ENCODE measurements around the gene SNRK. TPM values are rescaled to one million over a fixed set of nuclear protein-coding genes. Genes with fewer than 3 reads are reported as not detected.

SNRK gene
- total RNA-seq, 2 experiments from 2014 or later, result 55.5 to 55.7 TPM

DNA sequence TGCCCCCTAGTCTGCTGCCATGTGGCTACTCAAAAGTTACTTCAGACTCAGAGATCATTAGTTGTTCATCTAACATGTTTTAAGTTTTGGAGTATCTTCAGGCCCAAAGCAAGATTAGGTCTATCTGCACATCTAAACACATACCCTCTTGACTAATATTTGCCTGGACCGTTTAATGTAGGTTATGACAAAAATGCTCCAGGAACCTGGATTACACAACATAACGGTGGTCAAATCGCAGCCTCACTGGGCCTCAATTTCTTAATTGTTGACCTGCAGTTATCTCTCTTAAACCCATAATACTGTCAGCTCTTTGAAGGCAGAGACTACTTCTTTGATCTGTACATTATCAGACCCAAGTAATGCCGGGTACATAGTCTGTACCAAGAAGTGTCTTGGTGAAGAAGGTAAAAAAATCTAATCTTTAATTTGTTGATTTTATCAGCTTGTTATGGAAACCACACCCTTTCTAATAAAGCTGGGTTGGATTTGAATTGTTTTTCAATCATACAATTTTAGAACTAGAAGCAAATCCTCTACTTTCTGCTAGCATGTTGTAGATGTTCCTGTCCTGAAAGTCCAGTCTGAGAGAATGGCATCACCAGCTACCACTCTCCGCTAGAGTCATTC is 3.6 kb downstream of the SNRK start:
- Mint-ChIP-seq H3K4me3 (peak overlapping the region; percentile 92), H3K9me3 (ENCODE audit: insufficient read depth) (no peaks in the 10 kb centered on the region), H3K36me3 (ENCODE audit: low read depth) (peaks cover 47% of the 10 kb centered on the region), H3K27me3 (ENCODE audit: low read depth) (no peaks in the 10 kb centered on the region), H3K27ac (peak overlapping the region; percentile 85), H3K4me1 (ENCODE audit: low read depth) (peaks cover 67% of the 10 kb centered on the region)
- ATAC-seq, result no peak
- DNase-seq, result no peak
- CTCF ChIA-PET, result interaction anchor here (1.0 to 3.5 kb wide), 6 partner anchors 9 to 214 kb away, joined by 4 to 28 read pairs (median 5); no protein-coding TSS in a partner anchor
- POLR2A ChIA-PET, result interaction anchor here (0.7 to 1.3 kb wide), 4 partner anchors 51 to 110 kb away, joined by 3 to 6 read pairs (median 4); no protein-coding TSS in a partner anchor

DNA sequence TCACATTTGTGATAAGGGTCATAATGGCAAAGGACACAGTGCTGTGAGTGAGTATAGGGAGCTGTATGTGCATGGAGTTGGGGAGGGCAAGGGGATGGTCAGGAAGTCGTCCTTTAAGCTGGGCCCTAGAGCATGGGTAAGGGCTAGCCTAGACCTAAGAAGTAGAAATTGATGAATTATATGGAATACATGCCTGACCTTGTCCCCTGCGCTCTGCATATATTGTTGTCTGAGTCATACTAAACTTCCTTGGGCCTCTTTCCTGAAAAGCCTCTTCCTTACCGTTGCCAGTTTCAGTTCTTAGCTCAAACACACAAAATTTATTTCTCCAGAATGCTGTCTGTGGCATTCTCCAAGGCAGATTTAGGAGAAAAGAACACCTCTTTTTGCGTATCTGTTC is 4.6 kb downstream of the SNRK start:
- no peaks in the 10 kb centered on the region for H3K27me3 Mint-ChIP-seq (ENCODE audit: low read depth)
- POLR2A ChIA-PET, result interaction anchor here (0.6 to 1.6 kb wide), 4 partner anchors 37 to 128 kb away, joined by 3 to 6 read pairs (median 4); no protein-coding TSS in a partner anchor
- H3K4me1 Mint-ChIP-seq (ENCODE audit: low read depth), result peaks cover 73% of the 10 kb centered on the region
- DNase-seq (no peak), ATAC-seq (no peak)
- CTCF ChIA-PET, result interaction anchor here (1.2 to 3.5 kb wide), 4 partner anchors 62 to 213 kb away, joined by 3 to 28 read pairs (median 5); no protein-coding TSS in a partner anchor
- H3K4me3 Mint-ChIP-seq, result peak overlapping the region; percentile 92
- peak overlapping the region; percentile 73 for H3K27ac Mint-ChIP-seq
- peaks cover 50% of the 10 kb centered on the region for H3K36me3 Mint-ChIP-seq (ENCODE audit: low read depth)
- no peaks in the 10 kb centered on the region for H3K9me3 Mint-ChIP-seq (ENCODE audit: insufficient read depth)

DNA sequence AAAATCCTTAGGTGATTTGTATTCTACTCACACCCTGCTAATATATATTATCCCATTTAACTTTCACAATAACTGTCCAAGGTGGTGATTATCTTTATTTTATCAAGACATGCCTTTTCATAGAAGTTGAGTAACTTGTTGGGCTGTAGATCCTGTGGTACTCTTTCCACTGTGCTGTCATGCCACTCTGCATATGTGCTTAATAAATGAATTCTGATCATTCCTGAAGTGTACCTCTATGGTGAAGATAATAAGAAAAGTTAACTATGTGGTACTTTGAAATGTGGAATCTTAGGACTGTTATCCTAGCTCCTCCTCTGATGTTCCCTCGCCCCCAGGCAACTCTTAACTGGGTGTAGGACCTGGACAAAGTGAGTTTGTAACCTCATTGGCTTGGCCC is 5.2 kb downstream of the SNRK start:
- peak overlapping the region; percentile 73 for H3K27ac Mint-ChIP-seq
- H3K9me3 Mint-ChIP-seq (ENCODE audit: insufficient read depth), result no peaks in the 10 kb centered on the region
- no peaks in the 10 kb centered on the region for H3K27me3 Mint-ChIP-seq (ENCODE audit: low read depth)
- POLR2A ChIA-PET, result interaction anchor here (0.6 to 1.6 kb wide), 2 partner anchors 36 to 129 kb away, joined by 3 to 4 read pairs; no protein-coding TSS in a partner anchor
- no peak for ATAC-seq
- DNase-seq, result no peak
- H3K36me3 Mint-ChIP-seq (ENCODE audit: low read depth), result peaks cover 48% of the 10 kb centered on the region
- CTCF ChIA-PET, result interaction anchor here (1.2 to 3.5 kb wide), 4 partner anchors 54 to 128 kb away, joined by 3 to 28 read pairs (median 6); no protein-coding TSS in a partner anchor
- peak overlapping the region; percentile 92 for H3K4me3 Mint-ChIP-seq
- peaks cover 75% of the 10 kb centered on the region for H3K4me1 Mint-ChIP-seq (ENCODE audit: low read depth)

DNA sequence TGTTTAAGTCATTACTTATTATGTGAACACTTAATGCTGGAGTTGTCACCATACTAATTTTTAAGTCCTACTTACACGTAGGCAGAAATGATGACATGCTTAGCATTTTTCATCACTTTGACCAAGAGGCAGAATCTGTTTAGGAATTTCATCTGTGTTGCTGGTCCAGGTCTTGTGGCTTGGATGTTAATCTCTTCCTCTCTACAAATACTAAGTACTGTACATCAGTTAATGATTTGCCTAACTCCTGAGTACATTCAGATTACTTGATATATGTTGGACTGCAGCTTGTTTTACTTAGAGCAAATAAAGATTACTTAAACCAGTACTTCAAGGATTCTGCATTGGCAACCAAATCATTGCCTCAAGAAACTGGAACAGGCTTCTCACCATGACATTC is 8.6 kb downstream of the SNRK start:
- POLR2A ChIA-PET, result interaction anchor here (5.6 kb wide), 1 partner anchor 9 kb away, joined by 75 read pairs; the partner anchor contains the start of gene SNRK
- peak overlapping the region; percentile 9 for H3K4me3 Mint-ChIP-seq

DNA sequence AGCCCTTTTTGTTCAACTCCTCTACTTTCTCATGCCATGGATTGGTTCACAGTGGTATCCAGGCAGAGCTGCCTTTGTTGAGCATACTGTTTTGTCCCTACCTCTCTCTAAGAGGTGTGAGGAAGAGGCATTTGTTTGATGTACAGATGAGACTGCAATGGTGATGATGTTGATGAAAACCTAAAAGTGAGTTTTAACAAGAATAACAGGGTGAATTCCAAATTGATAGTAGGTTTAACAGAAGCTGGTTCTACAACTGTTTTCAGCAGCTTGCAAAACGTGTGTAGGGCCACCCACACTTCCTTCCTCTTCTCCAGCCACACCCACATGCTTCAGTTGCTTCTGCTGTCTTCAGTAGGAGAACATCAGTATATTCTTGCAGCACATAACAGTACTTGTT is 10.2 kb downstream of the SNRK start:
- Mint-ChIP-seq H3K27me3 (ENCODE audit: low read depth) (no peaks in the 10 kb centered on the region), H3K36me3 (ENCODE audit: low read depth) (peaks cover 43% of the 10 kb centered on the region), H3K27ac (peak overlapping the region; percentile 92), H3K4me1 (ENCODE audit: low read depth) (peaks cover 78% of the 10 kb centered on the region), H3K9me3 (ENCODE audit: insufficient read depth) (no peaks in the 10 kb centered on the region), H3K4me3 (peak overlapping the region; percentile 79)
- ChIA-PET POLR2A (interaction anchor here (0.6 to 5.6 kb wide), 12 partner anchors 8 to 1231 kb away, joined by 3 to 75 read pairs (median 3); partner anchors contain the start of genes NKTR and SNRK), CTCF (interaction anchor here (0.9 to 4.1 kb wide), 12 partner anchors 8 to 335 kb away, joined by 3 to 24 read pairs (median 4); partner anchors contain the start of gene SNRK)
- DNase-seq (peak; percentile 80), ATAC-seq (peak; percentile 94)

More for the DNA sequence above, 8.6 kb downstream of the SNRK start:
- DNase-seq, result no peak
- Mint-ChIP-seq H3K27me3 (ENCODE audit: low read depth) (no peaks in the 10 kb centered on the region), H3K9me3 (ENCODE audit: insufficient read depth) (no peaks in the 10 kb centered on the region), H3K27ac (peak overlapping the region; percentile 77), H3K36me3 (ENCODE audit: low read depth) (peaks cover 52% of the 10 kb centered on the region), H3K4me1 (ENCODE audit: low read depth) (peaks cover 90% of the 10 kb centered on the region)
- CTCF ChIA-PET, result interaction anchor here (0.7 to 4.1 kb wide), 5 partner anchors 51 to 208 kb away, joined by 3 to 24 read pairs (median 3); no protein-coding TSS in a partner anchor
- ATAC-seq, result no peak

DNA sequence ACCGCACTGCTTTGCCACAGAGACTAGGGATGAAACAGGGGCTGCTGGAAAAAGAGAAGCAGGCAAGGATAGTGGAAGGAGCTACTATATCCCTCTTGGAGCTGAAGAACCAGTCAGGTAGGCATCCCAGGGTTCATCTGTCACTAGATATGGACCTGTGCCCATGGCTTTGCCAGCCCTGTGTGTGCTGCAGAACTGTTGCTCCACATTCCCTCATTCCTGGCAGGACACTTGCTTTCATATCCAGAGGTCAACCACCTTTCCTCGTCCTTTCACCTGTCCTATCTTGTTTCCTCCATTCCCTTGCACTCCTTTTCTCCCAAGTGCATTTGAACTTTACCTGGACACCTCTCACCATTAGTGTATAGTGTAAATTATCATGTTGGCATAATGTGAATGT is 12.0 kb downstream of the SNRK start:
- DNase-seq (no peak), ATAC-seq (no peak)
- peak overlapping the region; percentile 70 for H3K4me3 Mint-ChIP-seq
- H3K9me3 Mint-ChIP-seq (ENCODE audit: insufficient read depth), result no peaks in the 10 kb centered on the region
- no peaks in the 10 kb centered on the region for H3K27me3 Mint-ChIP-seq (ENCODE audit: low read depth)
- H3K4me1 Mint-ChIP-seq (ENCODE audit: low read depth), result peaks cover 78% of the 10 kb centered on the region
- H3K36me3 Mint-ChIP-seq (ENCODE audit: low read depth), result peaks cover 39% of the 10 kb centered on the region
- CTCF ChIA-PET, result interaction anchor here (0.8 to 4.1 kb wide), 9 partner anchors 8 to 205 kb away, joined by 3 to 24 read pairs (median 7); partner anchors contain the start of gene SNRK
- POLR2A ChIA-PET, result interaction anchor here (5.6 kb wide), 1 partner anchor 12 kb away, joined by 75 read pairs; the partner anchor contains the start of gene SNRK
- H3K27ac Mint-ChIP-seq, result peak overlapping the region; percentile 85

DNA sequence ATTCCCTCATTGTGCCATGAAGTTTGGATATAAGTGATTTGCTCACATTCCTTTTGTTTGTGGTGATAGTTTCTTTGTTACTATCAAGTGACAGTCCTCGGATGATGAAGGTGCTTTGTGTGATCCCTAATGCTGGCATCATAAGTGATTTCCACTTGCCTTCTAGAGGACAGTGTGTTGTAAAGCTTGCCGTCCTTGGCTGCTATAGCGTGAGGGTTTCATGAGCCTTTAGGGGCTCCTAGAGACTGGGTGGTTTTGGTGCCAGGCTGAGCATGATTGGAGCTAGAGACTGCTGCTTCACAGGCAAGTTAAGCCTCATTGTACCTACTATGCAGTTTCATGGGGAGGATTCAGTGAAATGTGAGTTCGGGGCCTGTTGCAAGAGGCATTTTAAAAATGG is 12.4 kb downstream of the SNRK start:
- H3K27ac Mint-ChIP-seq, result peak overlapping the region; percentile 85
- peaks cover 43% of the 10 kb centered on the region for H3K36me3 Mint-ChIP-seq (ENCODE audit: low read depth)
- POLR2A ChIA-PET, result interaction anchor here (1.7 to 5.6 kb wide), 2 partner anchors 9 to 13 kb away, joined by 4 to 75 read pairs; partner anchors contain the start of gene SNRK
- H3K27me3 Mint-ChIP-seq (ENCODE audit: low read depth), result no peaks in the 10 kb centered on the region
- CTCF ChIA-PET, result interaction anchor here (0.9 to 4.1 kb wide), 10 partner anchors 9 to 204 kb away, joined by 3 to 24 read pairs (median 7); partner anchors contain the start of gene SNRK
- H3K9me3 Mint-ChIP-seq (ENCODE audit: insufficient read depth), result no peaks in the 10 kb centered on the region
- peaks cover 80% of the 10 kb centered on the region for H3K4me1 Mint-ChIP-seq (ENCODE audit: low read depth)
- DNase-seq (no peak), ATAC-seq (no peak)
- H3K4me3 Mint-ChIP-seq, result peak overlapping the region; percentile 70

DNA sequence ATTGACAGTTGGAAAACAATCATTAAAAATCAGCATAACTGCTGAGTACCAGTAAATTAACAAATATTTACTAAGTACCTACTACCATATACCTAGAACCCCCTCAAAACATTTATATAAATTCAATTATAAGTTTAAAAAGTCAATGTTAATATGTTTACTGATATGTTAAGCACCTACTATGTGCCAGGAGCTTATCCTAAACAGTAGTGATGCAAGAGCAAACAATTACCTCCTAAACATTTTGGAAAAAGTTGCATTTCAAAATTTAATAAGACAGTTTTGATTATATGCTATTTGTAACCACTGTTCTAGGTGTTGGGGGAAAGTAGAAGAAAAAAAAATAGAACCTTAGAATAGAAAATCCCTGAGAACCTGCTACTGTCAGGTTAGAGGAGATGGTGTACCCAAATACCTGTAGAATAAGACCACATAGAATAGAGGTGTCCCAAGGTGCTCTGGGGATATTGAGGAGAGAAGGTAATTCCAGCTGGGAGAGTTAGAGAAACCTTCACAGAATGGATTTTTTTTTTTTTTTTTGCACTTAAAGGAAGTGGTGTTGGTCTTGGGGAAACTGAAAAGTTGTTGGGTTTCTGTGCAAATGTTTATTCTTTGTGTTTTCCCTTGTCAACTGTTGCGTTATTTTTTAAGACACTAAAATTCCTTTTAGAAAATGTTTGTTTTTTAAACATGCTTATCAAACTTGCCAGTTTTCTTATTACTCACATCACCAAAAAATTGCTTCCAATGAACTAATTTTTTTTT is 16.0 kb downstream of the SNRK start:
- Mint-ChIP-seq H3K4me3 (no peak overlapping the region), H3K4me1 (ENCODE audit: low read depth) (peaks cover 71% of the 10 kb centered on the region), H3K9me3 (ENCODE audit: insufficient read depth) (no peaks in the 10 kb centered on the region), H3K27me3 (ENCODE audit: low read depth) (no peaks in the 10 kb centered on the region), H3K27ac (peak overlapping the region; percentile 48), H3K36me3 (ENCODE audit: low read depth) (peaks cover 54% of the 10 kb centered on the region)
- ChIA-PET CTCF (no interaction called here), POLR2A (interaction anchor here (0.6 to 1.0 kb wide), 2 partner anchors 16 to 135 kb away, joined by 3 to 6 read pairs; partner anchors contain the start of gene SNRK)
- ATAC-seq (no peak), DNase-seq (no peak)

DNA sequence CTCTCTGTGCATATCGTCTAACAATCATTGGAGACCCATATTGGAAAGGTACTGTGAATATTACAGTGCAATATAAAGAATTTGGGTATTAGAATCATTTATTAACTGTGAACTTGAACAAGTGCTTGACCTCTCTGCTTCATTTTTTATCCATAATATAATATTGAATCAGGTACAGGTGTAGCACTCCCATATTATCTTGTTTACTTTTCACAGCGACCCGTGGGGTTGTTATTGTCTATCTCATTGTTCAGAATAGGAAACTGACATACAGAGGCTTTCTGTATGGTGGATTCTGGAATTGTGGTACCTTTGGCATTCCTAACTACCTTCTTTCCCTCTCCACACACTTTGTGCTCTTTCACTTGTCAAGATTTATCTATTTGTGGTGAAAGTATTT is 17.8 kb downstream of the SNRK start:
- ATAC-seq, result no peak
- POLR2A ChIA-PET, result interaction anchor here (0.6 to 0.7 kb wide), 2 partner anchors 54 to 183 kb away, joined by 3 to 5 read pairs; no protein-coding TSS in a partner anchor

DNA sequence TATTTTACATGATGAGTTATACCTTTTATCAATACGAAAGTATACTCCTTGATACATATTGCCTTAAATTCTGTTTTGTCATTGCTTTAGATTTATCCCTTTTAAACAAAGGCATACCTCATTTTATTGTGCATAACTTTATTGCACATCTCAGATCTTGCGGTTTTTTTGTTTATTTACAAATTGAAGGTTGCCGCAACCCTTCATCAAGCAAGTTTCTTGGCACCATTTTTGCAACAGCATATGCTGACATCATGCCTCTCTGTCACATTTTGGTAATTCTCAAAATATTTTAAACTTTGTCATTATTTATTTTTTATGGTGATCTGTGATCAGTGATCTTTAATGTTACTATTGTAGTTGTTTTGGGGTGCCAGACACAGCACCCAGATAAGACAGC is 20.9 kb downstream of the SNRK start:
- H3K4me1 Mint-ChIP-seq (ENCODE audit: low read depth), result peaks cover 80% of the 10 kb centered on the region
- DNase-seq (no peak), ATAC-seq (no peak)
- no peaks in the 10 kb centered on the region for H3K9me3 Mint-ChIP-seq (ENCODE audit: insufficient read depth)
- CTCF ChIA-PET, result interaction anchor here (1.0 to 1.6 kb wide), 4 partner anchors 9 to 196 kb away, joined by 3 to 5 read pairs (median 4); no protein-coding TSS in a partner anchor
- no peak overlapping the region for H3K4me3 Mint-ChIP-seq
- H3K36me3 Mint-ChIP-seq (ENCODE audit: low read depth), result peaks cover 81% of the 10 kb centered on the region
- POLR2A ChIA-PET, result interaction anchor here (0.6 kb wide), 1 partner anchor 145 kb away, joined by 3 read pairs; no protein-coding TSS in a partner anchor
- H3K27me3 Mint-ChIP-seq (ENCODE audit: low read depth), result no peaks in the 10 kb centered on the region
- peak overlapping the region; percentile 26 for H3K27ac Mint-ChIP-seq

More for the DNA sequence above, 17.8 kb downstream of the SNRK start:
- H3K27me3 Mint-ChIP-seq (ENCODE audit: low read depth), result no peaks in the 10 kb centered on the region
- no peaks in the 10 kb centered on the region for H3K9me3 Mint-ChIP-seq (ENCODE audit: insufficient read depth)
- no peak for DNase-seq
- no peak overlapping the region for H3K27ac Mint-ChIP-seq
- CTCF ChIA-PET, result no interaction called here
- peaks cover 59% of the 10 kb centered on the region for H3K36me3 Mint-ChIP-seq (ENCODE audit: low read depth)
- H3K4me3 Mint-ChIP-seq, result no peak overlapping the region
- peaks cover 75% of the 10 kb centered on the region for H3K4me1 Mint-ChIP-seq (ENCODE audit: low read depth)

DNA sequence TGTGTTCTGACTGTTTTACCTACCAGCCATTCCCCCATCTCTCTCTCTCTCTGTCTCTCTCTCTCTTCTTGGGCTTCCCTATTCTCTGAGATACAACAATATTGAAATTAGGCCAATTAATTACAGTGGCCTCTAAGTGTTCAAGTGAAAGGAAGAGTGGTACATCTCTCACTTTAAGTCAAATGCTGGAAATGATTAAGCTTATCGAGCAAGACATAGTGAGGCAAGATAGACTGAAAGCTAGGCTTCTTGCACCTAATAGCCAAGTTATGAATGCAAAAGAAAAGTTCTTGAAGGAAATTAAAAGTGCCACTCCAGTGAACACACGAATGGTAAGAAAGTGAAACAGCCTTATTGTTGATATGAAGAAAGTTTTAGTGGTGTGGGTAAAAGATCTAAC is 21.3 kb downstream of the SNRK start:
- H3K27ac Mint-ChIP-seq, result peak overlapping the region; percentile 26
- DNase-seq (no peak), ATAC-seq (no peak)
- H3K4me1 Mint-ChIP-seq (ENCODE audit: low read depth), result peaks cover 75% of the 10 kb centered on the region
- POLR2A ChIA-PET, result interaction anchor here (0.6 to 1.0 kb wide), 3 partner anchors 8 to 145 kb away, joined by 3 to 4 read pairs (median 3); no protein-coding TSS in a partner anchor
- peaks cover 85% of the 10 kb centered on the region for H3K36me3 Mint-ChIP-seq (ENCODE audit: low read depth)
- no peak overlapping the region for H3K4me3 Mint-ChIP-seq
- H3K9me3 Mint-ChIP-seq (ENCODE audit: insufficient read depth), result peaks cover 2% of the 10 kb centered on the region
- CTCF ChIA-PET, result interaction anchor here (0.9 to 1.6 kb wide), 6 partner anchors 9 to 195 kb away, joined by 3 to 5 read pairs (median 3); no protein-coding TSS in a partner anchor
- H3K27me3 Mint-ChIP-seq (ENCODE audit: low read depth), result no peaks in the 10 kb centered on the region

Measured in activated CD8-positive, alpha-beta T cell treated with anti-CD3 and anti-CD28 coated beads, Interleukin-2, amount 10 ng/mL, durations not matched to agents 7 days and 5 days (primary cell).